OCI-LY7 (cell line): Measurements from ENCODE around the gene P2RY14. TPM values are rescaled to one million over a fixed set of nuclear protein-coding genes. Genes with fewer than 3 reads are reported as not detected.

ENCODE experiments used
- BruUV-seq: library from RNA; stranded (reverse); fragments of 400-500 nt; replicated peaks from 2 replicates; lab custom pipeline; 2021; lab: Mats Ljungman, UMichigan
- CTCF ChIA-PET: fragments of 300-600 bp; sonication (Branson Sonifier 250); formaldehyde crosslinking; loops from one replicate; lab custom pipeline; 2022; ENCODE audit warnings: antibody characterized with exemption; ENCODE audit not compliant: unreplicated experiment; lab: Charles Lee
- POLR2A ChIA-PET: fragments of 300-600 bp; sonication (Branson Sonifier 250); formaldehyde crosslinking; loops from one replicate; lab custom pipeline; 2022; ENCODE audit warnings: antibody characterized with exemption; lab: Charles Lee
- DNase-seq: peaks from one replicate; pipeline ENCODE4 v3.0.0-alpha.2; 2015; ENCODE audit warnings: low spot score
- H2AFZ ChIP-seq: fragments of 200-600 bp; sonication (generic), shearing (Covaris generic); 2 replicates; pipeline ENCODE4 v1.6.1; 2014; ENCODE audit warnings: mild to moderate bottlenecking, antibody characterized with exemption, low read length, moderate library complexity
- H3K27ac ChIP-seq: fragments of 200-600 bp; sonication (generic); 2 replicates; pipeline ENCODE4 v1.5.1; 2014; ENCODE audit warnings: mixed run types, low read depth, mild to moderate bottlenecking, moderate library complexity, low read length, inconsistent platforms; ENCODE audit not compliant: poor library complexity, severe bottlenecking
- H3K36me3 ChIP-seq: fragments of 200-600 bp; sonication (generic); 2 replicates; pipeline ENCODE4 v1.6.1; 2014; ENCODE audit warnings: mild to moderate bottlenecking, antibody characterized with exemption, low read length, moderate library complexity, mixed read lengths; ENCODE audit not compliant: insufficient read depth
- H3K4me1 ChIP-seq: fragments of 200-600 bp; sonication (generic); 2 replicates; pipeline ENCODE4 v1.5.1; 2014; ENCODE audit warnings: mild to moderate bottlenecking, low read length; ENCODE audit not compliant: insufficient read depth, poor library complexity, severe bottlenecking
- H3K4me2 ChIP-seq: fragments of 200-600 bp; sonication (generic); 2 replicates; pipeline ENCODE4 v1.6.1; 2014; ENCODE audit warnings: mild to moderate bottlenecking, low read length
- H3K4me3 ChIP-seq: fragments of 200-600 bp; sonication (generic); 2 replicates; pipeline ENCODE4 v1.5.1; 2014; ENCODE audit warnings: mild to moderate bottlenecking, low read depth, low read length; ENCODE audit not compliant: poor library complexity, severe bottlenecking
- H3K79me2 ChIP-seq: fragments of 200-600 bp; sonication (generic); 2 replicates; pipeline ENCODE4 v1.6.1; 2016; ENCODE audit warnings: low read depth, mild to moderate bottlenecking, low read length, moderate library complexity, mixed read lengths; ENCODE audit not compliant: insufficient read depth
- H3K9me2 ChIP-seq: fragments of 200-600 bp; sonication (generic); 2 replicates; pipeline ENCODE4 v1.6.1; 2016; ENCODE audit warnings: mild to moderate bottlenecking, low read length, mixed read lengths; ENCODE audit not compliant: insufficient read depth
- H3K9me3 ChIP-seq: fragments of 200-600 bp; sonication (generic); 2 replicates; pipeline ENCODE4 v1.6.1; 2014; ENCODE audit warnings: mild to moderate bottlenecking, mixed run types, low read length, mixed read lengths
- H4K20me1 ChIP-seq: fragments of 200-600 bp; sonication (generic); 2 replicates; pipeline ENCODE4 v1.6.1; 2014; ENCODE audit warnings: mild to moderate bottlenecking, antibody characterized with exemption, low read length, moderate library complexity, mixed read lengths; ENCODE audit not compliant: insufficient read depth
- EZH2phosphoT487 ChIP-seq: fragments of 200-600 bp; sonication (generic); IDR thresholded peaks from 2 replicates; pipeline ENCODE4 v1.6.1; 2018; ENCODE audit warnings: low read depth, borderline replicate concordance, mild to moderate bottlenecking, mixed run types, antibody characterized with exemption, low read length, moderate library complexity, mixed read lengths
- intact Hi-C: fragments of 100-400 bp; cut with micrococcal nuclease; formaldehyde crosslinking; loops from one replicate; pipeline ENCODE4 v1.10.0; 2022; ENCODE audit not compliant: unreplicated experiment
- total RNA-seq, 2 experiments: library from RNA; depleted of rRNA in 1 of 2; stranded (reverse); fragments of >200 nt in 1 of 2; shearing (Covaris generic) in 1 of 2; gene quantifications; 2 replicates each; pipeline ENCODE4 v1.2.3, GENCODE V29; 2014 to 2022
- TF ChIP-seq, protein P1 (sequence below): fragments of 200-600 bp; sonication (generic); conservative IDR thresholded peaks from 2 replicates; pipeline ENCODE4 v1.5.1; 2014; ENCODE audit warnings: mild to moderate bottlenecking, antibody characterized with exemption, low read length, moderate library complexity, mixed read lengths

The P2RY14 gene
- total RNA-seq, 2 experiments from 2014 or later: not detected

- POLR2A ChIA-PET: interaction anchor here (0.6 to 1.1 kb wide), 3 partner anchors 10 to 92 kb away, joined by 3 read pairs; no protein-coding TSS in a partner anchor
- Histone ChIP-seq H4K20me1 (no peaks in the 10 kb centered on the region), H2AFZ (no peak overlapping the region), H3K9me3 (no peaks in the 10 kb centered on the region), H3K9me2 (no peaks in the 10 kb centered on the region), H3K27ac (no peak overlapping the region), H3K4me1 (no peaks in the 10 kb centered on the region), H3K4me2 (no peak overlapping the region), H3K36me3 (no peaks in the 10 kb centered on the region), H3K79me2 (no peaks in the 10 kb centered on the region), H3K4me3 (no peak overlapping the region)
- intact Hi-C loops: no loop called here
- BruUV-seq: no TSS peak
- TF ChIP-seq, protein P1, sequence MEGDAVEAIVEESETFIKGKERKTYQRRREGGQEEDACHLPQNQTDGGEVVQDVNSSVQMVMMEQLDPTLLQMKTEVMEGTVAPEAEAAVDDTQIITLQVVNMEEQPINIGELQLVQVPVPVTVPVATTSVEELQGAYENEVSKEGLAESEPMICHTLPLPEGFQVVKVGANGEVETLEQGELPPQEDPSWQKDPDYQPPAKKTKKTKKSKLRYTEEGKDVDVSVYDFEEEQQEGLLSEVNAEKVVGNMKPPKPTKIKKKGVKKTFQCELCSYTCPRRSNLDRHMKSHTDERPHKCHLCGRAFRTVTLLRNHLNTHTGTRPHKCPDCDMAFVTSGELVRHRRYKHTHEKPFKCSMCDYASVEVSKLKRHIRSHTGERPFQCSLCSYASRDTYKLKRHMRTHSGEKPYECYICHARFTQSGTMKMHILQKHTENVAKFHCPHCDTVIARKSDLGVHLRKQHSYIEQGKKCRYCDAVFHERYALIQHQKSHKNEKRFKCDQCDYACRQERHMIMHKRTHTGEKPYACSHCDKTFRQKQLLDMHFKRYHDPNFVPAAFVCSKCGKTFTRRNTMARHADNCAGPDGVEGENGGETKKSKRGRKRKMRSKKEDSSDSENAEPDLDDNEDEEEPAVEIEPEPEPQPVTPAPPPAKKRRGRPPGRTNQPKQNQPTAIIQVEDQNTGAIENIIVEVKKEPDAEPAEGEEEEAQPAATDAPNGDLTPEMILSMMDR: no peak
- TF ChIP-seq EZH2phosphoT487: no peak
- DNase-seq: no peak
- CTCF ChIA-PET: no interaction called here
Measured at GRCh38 chr3:151299006-151299405, 20.7 kb upstream of the P2RY14 start.

GRCh38 chr3:151297429-151297828 is 19.1 kb upstream of the P2RY14 start:
- H2AFZ ChIP-seq: no peak overlapping the region
- no peaks in the 10 kb centered on the region for H3K36me3 ChIP-seq
- TF ChIP-seq, protein P1: no peak
- no peak for TF ChIP-seq EZH2phosphoT487
- POLR2A ChIA-PET: no interaction called here
- H4K20me1 ChIP-seq: no peaks in the 10 kb centered on the region
- H3K4me2 ChIP-seq: no peak overlapping the region
- H3K9me3 ChIP-seq: no peaks in the 10 kb centered on the region
- H3K4me3 ChIP-seq: no peak overlapping the region
- no peaks in the 10 kb centered on the region for H3K79me2 ChIP-seq
- intact Hi-C loops: no loop called here
- no peak overlapping the region for H3K27ac ChIP-seq
- no TSS peak for BruUV-seq
- DNase-seq: no peak
- CTCF ChIA-PET: no interaction called here
- H3K4me1 ChIP-seq: no peaks in the 10 kb centered on the region
- no peaks in the 10 kb centered on the region for H3K9me2 ChIP-seq

GRCh38 chr3:151296226-151296625 is 17.9 kb upstream of the P2RY14 start:
- TF ChIP-seq EZH2phosphoT487: no peak
- TF ChIP-seq, protein P1: no peak
- no peaks in the 10 kb centered on the region for H3K9me2 ChIP-seq
- H4K20me1 ChIP-seq: no peaks in the 10 kb centered on the region
- no TSS peak for BruUV-seq
- no peak overlapping the region for H2AFZ ChIP-seq
- no peak overlapping the region for H3K27ac ChIP-seq
- POLR2A ChIA-PET: no interaction called here
- no peaks in the 10 kb centered on the region for H3K4me1 ChIP-seq
- no peaks in the 10 kb centered on the region for H3K9me3 ChIP-seq
- no peak overlapping the region for H3K4me3 ChIP-seq
- no peak for DNase-seq
- CTCF ChIA-PET: no interaction called here
- H3K36me3 ChIP-seq: no peaks in the 10 kb centered on the region
- intact Hi-C loops: no loop called here
- H3K79me2 ChIP-seq: no peaks in the 10 kb centered on the region
- no peak overlapping the region for H3K4me2 ChIP-seq
